GM12875 (cell line): Measurements from ENCODE around the gene MXRA7.
A peak's percentile ranks its signal among the peaks of the same experiment; 100 is the strongest.
"Not testable (repeated sequence)": the region's sequence is repeated elsewhere in the genome, so short reads cannot be mapped to it uniquely, and the experiment has no call there.

Experiments
- H3K4me3 ChIP-seq: one replicate; pipeline ENCODE4 v1.5.1; 2011; ENCODE audit warnings: low read depth, low read length, control low read depth
- TF ChIP-seq, protein P1 (sequence below): IDR thresholded peaks from 2 replicates; pipeline ENCODE4 v1.5.1; 2011; ENCODE audit warnings: low read depth, mild to moderate bottlenecking, control low read depth, inconsistent platforms, low read length, moderate library complexity, borderline replicate concordance; ENCODE audit not compliant: insufficient read depth

Gene MXRA7

DNA sequence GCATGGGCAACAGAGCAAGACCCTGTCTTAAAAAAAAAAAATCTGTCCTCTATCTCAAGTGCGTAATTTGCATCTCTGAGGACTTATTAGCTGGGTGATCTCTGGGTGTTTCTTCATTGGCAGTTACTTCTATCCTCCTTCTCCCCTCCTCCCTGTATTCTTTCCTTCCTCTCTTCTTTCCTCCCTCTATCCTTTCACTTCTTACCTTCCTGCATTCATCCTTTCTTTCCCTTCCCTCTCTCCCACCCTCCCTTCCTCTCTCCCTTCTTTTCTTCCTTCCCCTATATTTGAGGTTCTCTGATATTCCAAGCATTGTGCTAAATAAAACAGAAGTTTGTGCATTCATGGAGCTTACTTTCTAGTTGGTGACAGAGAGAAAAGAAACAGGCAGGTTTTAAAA, 37.9 kb upstream of the MXRA7 start:
- no peak overlapping the region for H3K4me3 ChIP-seq
- TF ChIP-seq, protein P1, sequence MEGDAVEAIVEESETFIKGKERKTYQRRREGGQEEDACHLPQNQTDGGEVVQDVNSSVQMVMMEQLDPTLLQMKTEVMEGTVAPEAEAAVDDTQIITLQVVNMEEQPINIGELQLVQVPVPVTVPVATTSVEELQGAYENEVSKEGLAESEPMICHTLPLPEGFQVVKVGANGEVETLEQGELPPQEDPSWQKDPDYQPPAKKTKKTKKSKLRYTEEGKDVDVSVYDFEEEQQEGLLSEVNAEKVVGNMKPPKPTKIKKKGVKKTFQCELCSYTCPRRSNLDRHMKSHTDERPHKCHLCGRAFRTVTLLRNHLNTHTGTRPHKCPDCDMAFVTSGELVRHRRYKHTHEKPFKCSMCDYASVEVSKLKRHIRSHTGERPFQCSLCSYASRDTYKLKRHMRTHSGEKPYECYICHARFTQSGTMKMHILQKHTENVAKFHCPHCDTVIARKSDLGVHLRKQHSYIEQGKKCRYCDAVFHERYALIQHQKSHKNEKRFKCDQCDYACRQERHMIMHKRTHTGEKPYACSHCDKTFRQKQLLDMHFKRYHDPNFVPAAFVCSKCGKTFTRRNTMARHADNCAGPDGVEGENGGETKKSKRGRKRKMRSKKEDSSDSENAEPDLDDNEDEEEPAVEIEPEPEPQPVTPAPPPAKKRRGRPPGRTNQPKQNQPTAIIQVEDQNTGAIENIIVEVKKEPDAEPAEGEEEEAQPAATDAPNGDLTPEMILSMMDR: no peak

DNA sequence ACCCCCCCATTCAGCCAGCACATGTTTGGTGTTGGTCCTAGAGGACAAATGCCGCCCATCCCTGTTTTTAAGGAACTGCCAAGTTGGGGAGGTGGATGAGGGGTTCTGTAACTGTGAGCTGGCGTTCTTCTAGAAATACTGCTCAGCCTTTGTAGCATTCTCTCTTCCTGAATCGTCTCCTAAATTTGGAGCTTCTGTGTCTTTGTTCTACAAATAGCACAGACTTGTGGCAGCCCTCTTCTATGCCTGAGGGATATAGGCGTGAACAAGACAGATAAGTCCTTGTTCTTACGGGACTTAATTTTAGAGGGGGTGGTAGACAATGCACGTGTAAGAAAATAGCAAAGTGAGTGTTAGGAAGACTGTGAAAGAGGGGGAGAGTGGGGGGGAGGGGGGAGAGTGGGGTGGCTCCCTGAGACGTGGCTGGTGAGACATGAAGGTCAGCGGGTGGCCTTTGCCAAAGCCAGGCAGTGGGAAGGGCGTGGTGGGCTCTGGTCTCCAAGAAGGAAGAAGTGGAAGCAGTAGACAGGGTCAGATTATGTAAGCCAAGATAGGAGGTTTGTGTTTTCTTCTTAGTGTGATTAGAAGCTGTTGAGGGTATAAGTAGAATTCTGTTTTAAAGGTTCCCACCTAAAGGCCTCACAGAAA, 37.1 kb upstream of the MXRA7 start:
- TF ChIP-seq, protein P1: no peak
- no peak overlapping the region for H3K4me3 ChIP-seq

DNA sequence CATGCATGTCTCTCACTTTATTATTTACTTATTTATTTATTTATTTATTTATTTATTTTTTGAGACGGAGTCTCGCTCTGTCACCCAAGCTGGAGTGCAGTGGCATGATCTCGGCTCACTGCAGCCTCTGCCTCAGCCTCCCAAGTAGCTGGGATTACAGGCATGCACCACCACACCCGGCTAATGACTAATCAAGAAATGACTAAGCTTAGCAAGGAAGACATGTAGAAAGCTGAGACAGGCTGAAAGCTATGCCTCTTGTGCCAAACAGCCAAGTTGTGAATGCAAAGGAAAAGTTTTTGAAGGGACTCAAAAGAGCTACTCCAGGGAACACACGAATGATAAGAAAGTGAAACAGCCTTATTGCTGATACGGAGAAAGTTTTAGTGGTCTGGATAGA, 35.0 kb upstream of the MXRA7 start:
- H3K4me3 ChIP-seq: not testable (repeated sequence)

DNA sequence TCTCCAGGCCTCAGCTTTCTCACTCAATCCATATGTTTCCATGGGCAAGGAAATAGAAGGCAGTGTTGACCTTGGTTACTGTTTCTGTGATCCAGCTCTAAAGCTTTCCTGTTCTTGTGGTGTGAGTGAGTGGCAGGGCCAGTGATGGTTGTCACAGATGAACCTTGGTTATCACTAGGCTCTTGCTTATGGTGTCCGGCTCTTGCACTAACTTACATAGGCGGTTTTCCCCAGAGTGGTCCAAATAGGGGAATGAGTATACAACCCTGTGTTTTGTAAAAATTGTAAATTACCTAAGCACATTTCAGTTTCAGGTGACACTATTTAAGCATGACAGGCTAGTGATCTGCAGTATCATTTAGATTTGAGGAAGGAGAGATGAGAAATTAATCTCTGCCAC, 34.0 kb upstream of the MXRA7 start:
- TF ChIP-seq, protein P1: no peak
- no peak overlapping the region for H3K4me3 ChIP-seq

DNA sequence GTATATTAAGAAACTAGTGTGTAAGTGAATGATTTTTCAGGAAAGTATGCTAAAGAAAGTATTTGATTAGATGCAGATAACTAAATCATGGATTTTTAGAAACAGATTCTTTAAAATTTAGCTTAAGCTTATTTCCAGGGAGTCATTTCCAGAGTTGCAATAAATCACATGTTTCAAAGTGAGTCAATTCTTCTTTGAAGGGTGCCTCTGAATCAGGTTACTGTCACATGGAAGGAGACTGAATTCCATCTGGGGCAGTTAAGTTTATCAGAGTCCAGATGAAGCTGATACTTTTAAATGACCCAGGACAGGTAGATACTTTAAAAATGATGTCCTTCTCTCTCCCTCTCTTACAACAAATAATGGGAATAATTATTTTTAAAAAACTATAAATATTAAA, 32.2 kb upstream of the MXRA7 start:
- H3K4me3 ChIP-seq: no peak overlapping the region
- TF ChIP-seq, protein P1: no peak

DNA sequence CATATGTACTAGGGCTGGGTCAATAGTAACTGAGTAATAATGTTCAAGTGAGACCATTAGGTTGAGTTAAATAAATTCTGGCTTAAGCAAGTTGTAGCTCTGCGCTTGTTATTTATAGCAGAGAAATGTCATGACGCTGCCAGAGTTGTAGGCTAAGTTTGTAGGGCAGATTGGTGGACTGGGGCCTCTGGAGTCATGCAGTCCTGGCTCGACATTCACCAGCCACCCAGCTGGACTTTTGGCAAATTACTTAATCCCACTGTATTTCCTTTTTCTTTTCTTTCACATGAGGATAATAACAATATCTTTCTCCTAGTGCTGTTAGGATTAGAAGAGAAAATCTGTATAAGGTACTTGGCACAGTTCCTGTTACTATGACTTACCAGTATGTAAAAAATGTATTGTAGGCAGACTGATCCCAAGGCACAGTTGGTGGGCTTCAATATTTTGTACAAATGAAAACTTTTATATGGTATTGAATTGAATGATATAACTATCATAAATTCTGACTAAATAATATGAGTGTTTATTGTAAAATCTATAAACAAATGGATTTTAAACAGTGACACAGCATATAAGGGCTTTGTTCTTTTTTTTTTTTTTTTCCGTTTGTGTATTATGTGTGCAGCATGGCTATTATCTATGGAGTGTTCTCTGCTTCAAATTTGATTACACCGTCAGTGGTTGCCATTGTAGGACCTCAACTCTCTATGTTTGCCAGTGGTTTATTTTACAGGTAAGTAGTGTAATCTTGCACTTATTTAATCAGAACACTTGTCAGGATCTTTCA, 29.8 kb upstream of the MXRA7 start:
- no peak overlapping the region for H3K4me3 ChIP-seq
- TF ChIP-seq, protein P1: no peak

DNA sequence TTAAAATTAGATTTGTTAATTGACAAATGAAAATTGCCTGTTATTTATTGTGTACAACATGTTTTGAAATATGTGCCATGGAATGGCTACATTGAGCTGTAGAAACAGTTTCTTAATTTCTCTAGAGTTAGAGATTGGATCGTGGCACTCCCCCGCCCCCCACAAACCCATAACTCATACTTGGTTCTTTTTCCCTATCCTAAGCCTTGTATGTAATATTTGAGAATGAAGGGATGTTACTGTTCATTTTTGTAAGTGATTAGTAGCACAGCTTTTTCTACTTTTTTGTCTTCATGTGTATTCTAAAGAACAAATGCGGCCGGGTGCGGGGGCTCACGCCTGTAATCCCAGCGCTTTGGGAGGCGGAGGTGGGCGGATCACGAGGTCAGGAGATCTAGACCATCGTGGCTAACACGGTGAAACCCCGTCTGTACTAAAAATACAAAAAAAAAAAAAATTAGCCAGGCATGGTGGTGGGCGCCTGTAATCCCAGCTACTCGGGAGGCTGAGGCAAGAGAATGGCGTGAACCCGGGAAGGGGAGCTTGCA, 28.9 kb upstream of the MXRA7 start:
- not testable (repeated sequence) for H3K4me3 ChIP-seq

DNA sequence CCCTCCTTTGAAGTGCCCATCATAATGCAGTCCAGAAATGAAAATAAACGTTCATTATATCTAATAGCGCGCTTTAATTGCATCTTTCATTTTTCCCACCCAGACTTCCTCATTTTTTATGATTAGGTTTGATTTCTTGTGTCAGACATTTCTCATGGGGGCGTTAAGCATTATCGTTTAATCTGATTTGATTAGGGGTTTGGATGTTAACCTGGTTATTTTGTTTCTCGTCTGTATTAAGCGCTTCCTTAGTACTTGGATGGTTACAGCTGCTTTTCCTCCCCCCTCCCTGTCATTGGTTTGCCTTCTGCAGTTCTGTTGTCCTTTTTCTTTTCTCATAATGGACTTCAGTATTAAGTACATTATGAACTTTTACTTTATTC, 27.7 kb upstream of the MXRA7 start:
- peak overlapping the region; percentile 73 for H3K4me3 ChIP-seq
- TF ChIP-seq, protein P1: no peak
